Activated B cell treated with CpG ODN at 0.5 μM for 24 hours (primary cell): ENCODE results near the gene SGMS2. TPM values are rescaled to one million over a fixed set of nuclear protein-coding genes. Genes with fewer than 3 reads are reported as not detected.

ENCODE experiments used
- ATAC-seq: fragments of 200-7000 bp; cut with Tn5 transposase; one replicate; pipeline ENCODE4 v1.10.0; 2021; ENCODE audit warnings: low read depth, mild to moderate bottlenecking, moderate library complexity
- CTCF ChIA-PET: fragments of 350-600 bp; sonication (Branson Sonifier 250); formaldehyde crosslinking; loops from one replicate; lab custom pipeline; 2021; ENCODE audit warnings: antibody characterized with exemption; lab: Charles Lee
- POLR2A ChIA-PET: fragments of 350-600 bp; sonication (Branson Sonifier 250); formaldehyde crosslinking; loops from one replicate; lab custom pipeline; 2021; ENCODE audit warnings: antibody characterized with exemption; lab: Charles Lee
- DNase-seq: peaks from one replicate; pipeline ENCODE4 v3.0.0; 2022
- H3K27ac Mint-ChIP-seq: one replicate; pipeline ENCODE4 v1.8.0; 2020; ENCODE audit warnings: mixed read lengths
- H3K27me3 Mint-ChIP-seq: one replicate; pipeline ENCODE4 v1.8.0; 2021; ENCODE audit warnings: mixed read lengths
- H3K36me3 Mint-ChIP-seq: one replicate; pipeline ENCODE4 v1.8.0; 2021; ENCODE audit warnings: low read depth, mixed read lengths
- H3K4me1 Mint-ChIP-seq: one replicate; pipeline ENCODE4 v1.8.0; 2021; ENCODE audit warnings: mixed read lengths
- H3K4me3 Mint-ChIP-seq: one replicate; pipeline ENCODE4 v1.8.0; 2020; ENCODE audit warnings: mild to moderate bottlenecking, mixed read lengths
- H3K9me3 Mint-ChIP-seq: one replicate; pipeline ENCODE4 v1.8.0; 2020; ENCODE audit warnings: mixed read lengths
- intact Hi-C: fragments of 100-400 bp; cut with micrococcal nuclease; formaldehyde crosslinking; loops from one replicate; pipeline ENCODE4 v1.15.1; 2024
- total RNA-seq: library from RNA; stranded (reverse); gene quantifications from 2 replicates; pipeline ENCODE4 v1.2.3, GENCODE V29; 2022
- TF ChIP-seq, protein P1 (sequence below): fragments of 200-600 bp; IDR thresholded peaks from one replicate; pipeline ENCODE4 v1.8.0; 2022; ENCODE audit warnings: antibody characterized with exemption, mild to moderate bottlenecking

Gene SGMS2
- not detected in 2 replicates for total RNA-seq

GRCh38 chr4:107824350-107825071, at the start of gene SGMS2:
TSS of gene SGMS2 (plus strand) at chr4:107824932. CDS start at chr4:107895554, 70,622 bp downstream.
- ATAC-seq (peak; percentile 25), DNase-seq (no peak)
- no peaks in the 10 kb centered on the region for H3K36me3 Mint-ChIP-seq
- CTCF ChIA-PET, result no interaction called here
- peaks cover 18% of the 10 kb centered on the region for H3K4me1 Mint-ChIP-seq
- H3K27ac Mint-ChIP-seq, result no peak within 1 kb of the TSS
- H3K4me3 Mint-ChIP-seq, result peak within 1 kb of the TSS; percentile 75
- intact Hi-C loops, result no loop called here
- H3K9me3 Mint-ChIP-seq, result no peaks in the 10 kb centered on the region
- TF ChIP-seq, protein P1, sequence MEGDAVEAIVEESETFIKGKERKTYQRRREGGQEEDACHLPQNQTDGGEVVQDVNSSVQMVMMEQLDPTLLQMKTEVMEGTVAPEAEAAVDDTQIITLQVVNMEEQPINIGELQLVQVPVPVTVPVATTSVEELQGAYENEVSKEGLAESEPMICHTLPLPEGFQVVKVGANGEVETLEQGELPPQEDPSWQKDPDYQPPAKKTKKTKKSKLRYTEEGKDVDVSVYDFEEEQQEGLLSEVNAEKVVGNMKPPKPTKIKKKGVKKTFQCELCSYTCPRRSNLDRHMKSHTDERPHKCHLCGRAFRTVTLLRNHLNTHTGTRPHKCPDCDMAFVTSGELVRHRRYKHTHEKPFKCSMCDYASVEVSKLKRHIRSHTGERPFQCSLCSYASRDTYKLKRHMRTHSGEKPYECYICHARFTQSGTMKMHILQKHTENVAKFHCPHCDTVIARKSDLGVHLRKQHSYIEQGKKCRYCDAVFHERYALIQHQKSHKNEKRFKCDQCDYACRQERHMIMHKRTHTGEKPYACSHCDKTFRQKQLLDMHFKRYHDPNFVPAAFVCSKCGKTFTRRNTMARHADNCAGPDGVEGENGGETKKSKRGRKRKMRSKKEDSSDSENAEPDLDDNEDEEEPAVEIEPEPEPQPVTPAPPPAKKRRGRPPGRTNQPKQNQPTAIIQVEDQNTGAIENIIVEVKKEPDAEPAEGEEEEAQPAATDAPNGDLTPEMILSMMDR, result no peak
- H3K27me3 Mint-ChIP-seq, result peaks cover 35% of the 10 kb centered on the region
- POLR2A ChIA-PET, result no interaction called here

- TF ChIP-seq, protein P1, result no peak
- ChIA-PET CTCF (no interaction called here), POLR2A (no interaction called here)
- DNase-seq (no peak), ATAC-seq (no peak)
- H3K27me3 Mint-ChIP-seq, result peaks cover 3% of the 10 kb centered on the region
- H3K9me3 Mint-ChIP-seq, result peaks cover 17% of the 10 kb centered on the region
- intact Hi-C loops, result no loop called here
- H3K4me1 Mint-ChIP-seq, result no peaks in the 10 kb centered on the region
- peaks cover 2% of the 10 kb centered on the region for H3K36me3 Mint-ChIP-seq
- H3K27ac Mint-ChIP-seq, result no peak overlapping the region
- no peak overlapping the region for H3K4me3 Mint-ChIP-seq
Observed at GRCh38 chr4:107777890-107778289, 46.8 kb upstream of the SGMS2 start.

- TF ChIP-seq, protein P1, result no peak
- H3K27me3 Mint-ChIP-seq, result peaks cover 3% of the 10 kb centered on the region
- H3K4me1 Mint-ChIP-seq, result no peaks in the 10 kb centered on the region
- ChIA-PET CTCF (no interaction called here), POLR2A (no interaction called here)
- H3K27ac Mint-ChIP-seq, result no peak overlapping the region
- no peak for DNase-seq
- intact Hi-C loops, result no loop called here
- peaks cover 17% of the 10 kb centered on the region for H3K9me3 Mint-ChIP-seq
- no peak overlapping the region for H3K4me3 Mint-ChIP-seq
- ATAC-seq, result no peak
- peaks cover 2% of the 10 kb centered on the region for H3K36me3 Mint-ChIP-seq
Observed at GRCh38 chr4:107778784-107779530, 45.8 kb upstream of the SGMS2 start.

DNA sequence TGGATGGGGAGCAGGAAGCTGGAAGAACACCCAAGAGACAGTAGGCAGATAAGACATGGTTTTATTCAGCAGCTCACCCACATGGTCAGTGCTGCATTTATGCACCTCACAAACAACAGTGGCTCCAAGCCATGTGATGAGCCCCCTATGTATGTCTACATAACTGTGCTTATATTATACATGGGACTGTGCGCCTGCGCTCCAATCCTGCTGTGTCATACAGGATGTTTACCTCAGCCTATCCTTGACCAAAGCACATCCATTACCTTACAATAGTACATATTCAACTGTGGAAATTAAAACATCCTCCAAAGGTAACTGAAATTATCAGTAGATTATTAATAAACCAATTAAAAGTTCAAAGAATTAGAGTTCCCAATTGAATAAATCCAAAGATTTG, 44.1 kb upstream of the SGMS2 start:
- no peak overlapping the region for H3K4me3 Mint-ChIP-seq

DNA sequence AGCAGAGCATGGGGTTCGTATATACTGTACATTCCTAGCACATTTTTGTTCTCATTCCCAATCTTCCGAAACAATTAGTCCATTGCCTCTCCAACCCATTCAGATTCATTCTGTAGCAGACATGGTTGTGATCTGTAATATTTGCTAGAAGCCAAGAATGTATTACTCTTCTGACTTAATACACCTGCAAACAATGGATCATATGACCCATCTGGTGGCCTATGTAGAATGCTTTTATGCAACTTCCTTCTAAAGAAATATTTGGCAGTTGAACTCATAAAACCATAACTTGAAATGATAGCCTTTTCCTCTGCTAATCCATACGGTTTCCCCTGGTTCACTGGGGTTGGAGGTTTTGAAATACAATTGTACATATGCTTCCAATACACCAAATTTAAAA, 32.8 kb upstream of the SGMS2 start:
- H3K4me3 Mint-ChIP-seq, result no peak overlapping the region
- H3K27ac Mint-ChIP-seq, result no peak overlapping the region
- CTCF ChIA-PET, result no interaction called here
- peaks cover 5% of the 10 kb centered on the region for H3K9me3 Mint-ChIP-seq
- TF ChIP-seq, protein P1, result no peak
- peaks cover 4% of the 10 kb centered on the region for H3K27me3 Mint-ChIP-seq
- no peak for DNase-seq
- no peaks in the 10 kb centered on the region for H3K4me1 Mint-ChIP-seq
- POLR2A ChIA-PET, result no interaction called here
- H3K36me3 Mint-ChIP-seq, result no peaks in the 10 kb centered on the region
- no peak for ATAC-seq
- intact Hi-C loops, result no loop called here

More for the DNA sequence above, 44.1 kb upstream of the SGMS2 start:
- H3K27me3 Mint-ChIP-seq, result peaks cover 3% of the 10 kb centered on the region
- H3K27ac Mint-ChIP-seq, result no peak overlapping the region
- intact Hi-C loops, result no loop called here
- DNase-seq (no peak), ATAC-seq (no peak)
- ChIA-PET CTCF (no interaction called here), POLR2A (no interaction called here)
- peaks cover 14% of the 10 kb centered on the region for H3K9me3 Mint-ChIP-seq
- no peaks in the 10 kb centered on the region for H3K4me1 Mint-ChIP-seq
- TF ChIP-seq, protein P1, result no peak
- H3K36me3 Mint-ChIP-seq, result peaks cover 2% of the 10 kb centered on the region
